Panc1 (cell line): ENCODE data around the gene SFMBT1. TPM values are rescaled to one million over a fixed set of nuclear protein-coding genes. Genes with fewer than 3 reads are reported as not detected.

Experiments
- ATAC-seq: fragments of 200-7000 bp; cut with Tn5 transposase; 2 replicates; pipeline ENCODE4 v1.9.1; 2020; ENCODE audit warnings: mild to moderate bottlenecking, moderate library complexity
- BruUV-seq: library from RNA; stranded (reverse); fragments of 400-500 nt; replicated peaks from 2 replicates; lab custom pipeline; 2021; lab: Mats Ljungman, UMichigan
- CTCF ChIA-PET: fragments of 300-600 bp; sonication (Branson Sonifier 250); formaldehyde crosslinking; loops from one replicate; lab custom pipeline; 2022; ENCODE audit warnings: antibody characterized with exemption; lab: Charles Lee
- POLR2A ChIA-PET: fragments of 300-600 bp; sonication (Branson Sonifier 250); formaldehyde crosslinking; loops from one replicate; lab custom pipeline; 2022; ENCODE audit warnings: antibody characterized with exemption; lab: Charles Lee
- DNase-seq: peaks from one replicate; pipeline ENCODE4 v3.0.0-alpha.2; 2010; ENCODE audit warnings: low read depth, low spot score
- H3K27ac ChIP-seq: 2 replicates; pipeline ENCODE4 v1.5.1; 2011; ENCODE audit warnings: mild to moderate bottlenecking, low read length, inconsistent platforms
- H3K27me3 ChIP-seq: fragments of 200-500 bp; sonication (Bioruptor generic); 2 replicates; pipeline ENCODE4 v1.6.0; 2014; ENCODE audit warnings: low read length, inconsistent platforms; ENCODE audit not compliant: control insufficient read depth, insufficient read depth
- H3K36me3 ChIP-seq: fragments of 200-500 bp; sonication (Bioruptor generic); 2 replicates; pipeline ENCODE4 v1.5.1; 2014; ENCODE audit warnings: inconsistent platforms, mild to moderate bottlenecking, low read length, moderate library complexity; ENCODE audit not compliant: control insufficient read depth, insufficient read depth
- H3K4me1 ChIP-seq: 2 replicates; pipeline ENCODE4 v1.5.1; 2011; ENCODE audit warnings: inconsistent platforms, mild to moderate bottlenecking, low read length, moderate library complexity; ENCODE audit not compliant: control insufficient read depth, insufficient read depth
- H3K4me3 ChIP-seq, 2 experiments: 2 replicates each; pipeline ENCODE4 v1.5.1; 2011 to 2012; ENCODE audit warnings: low read depth in 2 of 2, low read length in 2 of 2, mild to moderate bottlenecking in 2 of 2, inconsistent platforms in 1 of 2, moderate library complexity in 1 of 2
- H3K9me3 ChIP-seq: fragments of 200-500 bp; sonication (Bioruptor generic); 2 replicates; pipeline ENCODE4 v1.5.1; 2014; ENCODE audit warnings: low read depth, mild to moderate bottlenecking, inconsistent platforms, low read length, moderate library complexity; ENCODE audit not compliant: control insufficient read depth, insufficient read depth
- CTCF ChIP-seq: fragments of 450-650 bp; IDR thresholded peaks from 2 replicates; pipeline ENCODE4 v1.5.1; 2017; ENCODE audit warnings: mild to moderate bottlenecking
- POLR2AphosphoS5 ChIP-seq: IDR thresholded peaks from 2 replicates; pipeline ENCODE4 v1.6.1; 2012; ENCODE audit warnings: mild to moderate bottlenecking, low read depth, low read length, moderate library complexity
- REST ChIP-seq, 2 experiments: IDR thresholded peaks; 2 replicates each; pipeline ENCODE4 v1.6.1; 2011 to 2012; ENCODE audit warnings: low read depth in 2 of 2, control low read depth in 1 of 2, low read length in 1 of 2, mild to moderate bottlenecking in 1 of 2, moderate library complexity in 1 of 2; ENCODE audit not compliant: insufficient read depth in 1 of 2
- SIN3A ChIP-seq: IDR thresholded peaks from 2 replicates; pipeline ENCODE4 v1.6.1; 2012; ENCODE audit warnings: low read depth, mild to moderate bottlenecking, low read length, moderate library complexity, borderline replicate concordance; ENCODE audit not compliant: insufficient read depth
- TCF7L2 ChIP-seq: IDR thresholded peaks from 2 replicates; pipeline ENCODE4 v1.6.1; 2011; ENCODE audit warnings: mild to moderate bottlenecking, low read depth, low read length, inconsistent platforms
- in situ Hi-C: cut with HindIII; loops from 2 replicates; pipeline ENCODE4 v1.10.0; 2016; ENCODE audit warnings: low sequenced_read_pairs, low pct_unique_long_range_greater_than_20kb
- intact Hi-C: fragments of 100-400 bp; cut with micrococcal nuclease; formaldehyde crosslinking; loops from one replicate; pipeline ENCODE4 v1.10.0; 2022; ENCODE audit not compliant: unreplicated experiment
- total RNA-seq: library from RNA; stranded (reverse); gene quantifications from one replicate; pipeline ENCODE4 v1.2.1, GENCODE V29; 2021; ENCODE audit not compliant: unreplicated experiment

The SFMBT1 gene
- total RNA-seq, 1 experiment from 2014 or later: 24.4 TPM

DNA sequence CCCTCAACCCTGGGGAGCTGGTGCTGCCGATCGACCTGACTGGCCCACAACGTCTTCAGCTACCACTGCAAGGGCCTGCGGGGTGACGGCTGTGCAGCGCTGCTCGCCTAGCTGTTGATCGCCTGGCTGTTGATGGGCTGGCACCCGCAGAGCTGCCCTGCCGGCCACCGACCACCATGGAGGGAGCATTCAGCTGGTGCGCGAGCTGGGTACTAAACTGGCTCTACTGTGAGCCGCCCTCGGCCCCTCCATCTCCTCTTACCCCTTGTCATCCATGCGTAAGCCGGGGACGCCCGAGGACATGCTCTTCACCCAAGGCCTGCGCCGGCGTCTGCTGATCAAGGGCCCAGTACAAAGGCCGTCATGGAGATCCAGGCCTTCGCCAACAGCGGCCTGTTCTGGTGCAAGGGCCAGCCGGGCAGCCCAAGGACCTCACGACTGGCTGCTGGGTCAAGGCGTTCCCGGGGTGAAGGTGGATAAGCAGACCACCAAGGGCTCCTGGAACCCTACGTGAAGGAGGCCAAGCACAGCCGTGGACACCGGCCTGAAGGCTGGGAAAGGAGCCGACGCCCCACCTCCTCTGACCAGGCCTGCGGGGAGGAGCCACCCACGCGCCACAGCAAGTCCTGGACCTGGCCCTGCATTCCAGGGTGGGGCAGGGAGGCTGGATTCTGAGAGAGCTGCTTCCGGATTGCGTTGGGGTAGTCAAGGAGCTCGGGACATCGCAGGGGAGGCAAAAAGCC is 46.9 kb downstream of the SFMBT1 start:
- in situ Hi-C loops (no loop called here), intact Hi-C loops (no loop called here)
- TF ChIP-seq POLR2AphosphoS5 (no peak), CTCF (no peak), TCF7L2 (no peak), REST (IDR thresholded peaks at IDR 0.05; ENCODE audit: insufficient read depth in 1 of 2, low read depth in 2 of 2, low read length in 1 of 2) (no peak), SIN3A (no peak)
- Histone ChIP-seq H3K27ac (no peak overlapping the region), H3K4me1 (no peaks in the 10 kb centered on the region), H3K9me3 (no peaks in the 10 kb centered on the region), H3K36me3 (no peaks in the 10 kb centered on the region), H3K27me3 (no peaks in the 10 kb centered on the region), H3K4me3 (no peak overlapping the region)
- no peak for DNase-seq
- no peak for ATAC-seq
- POLR2A ChIA-PET: no interaction called here
- no TSS peak for BruUV-seq
- CTCF ChIA-PET: interaction anchor here (0.9 kb wide), 1 partner anchor 13 kb away, joined by 3 read pairs; no protein-coding TSS in a partner anchor

DNA sequence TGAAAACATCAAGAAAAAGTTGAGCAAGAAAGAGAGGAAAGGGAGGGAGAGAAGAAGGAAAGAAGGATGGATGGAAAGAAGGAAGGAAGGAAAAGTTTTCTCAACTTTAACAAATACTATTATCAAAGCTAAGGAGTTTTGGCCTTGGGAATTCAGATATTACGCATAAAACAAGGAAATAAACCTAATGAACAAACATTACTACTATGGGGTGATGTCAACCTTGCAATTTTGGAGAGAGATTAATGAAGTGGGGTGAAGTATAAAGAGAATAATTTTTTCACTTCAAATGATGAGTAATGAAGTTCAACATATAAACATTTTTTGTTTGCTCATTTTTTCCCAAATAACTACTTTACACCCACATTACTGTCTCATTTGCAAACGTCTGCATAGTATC is 55.2 kb downstream of the SFMBT1 start:
- Histone ChIP-seq H3K27ac (no peak overlapping the region), H3K4me3 (no peak overlapping the region), H3K36me3 (no peaks in the 10 kb centered on the region), H3K27me3 (no peaks in the 10 kb centered on the region), H3K4me1 (peaks cover 4% of the 10 kb centered on the region; the same call in 1 of the 2 replicates), H3K9me3 (no peaks in the 10 kb centered on the region)
- intact Hi-C loops: no loop called here
- DNase-seq (no peak), ATAC-seq (no peak)
- ChIA-PET CTCF (no interaction called here), POLR2A (no interaction called here)
- BruUV-seq: no TSS peak
- no peak for TF ChIP-seq SIN3A
- no peak for TF ChIP-seq TCF7L2
- no peak for TF ChIP-seq REST (IDR thresholded peaks at IDR 0.05; ENCODE audit: insufficient read depth in 1 of 2, low read depth in 2 of 2, low read length in 1 of 2)
- no peak for TF ChIP-seq POLR2AphosphoS5
- no peak for TF ChIP-seq CTCF
- in situ Hi-C loops: no loop called here
